Right lobe of liver (tissue), 4 donors: ENCODE data around the gene PHAF1.

ENCODE experiments used
- CTCF ChIP-seq, 4 donors: fragments of 200-600 bp in 3 of 4; fragments of 450-650 bp in 1 of 4; IDR thresholded peaks; one replicate each; pipeline versions ENCODE4 v1.5.1 to v1.8.0; 2016 to 2022; ENCODE audit warnings: antibody characterized with exemption in 4 of 4, mild to moderate bottlenecking in 2 of 4
- POLR2A ChIP-seq: fragments of 450-650 bp; IDR thresholded peaks from one replicate; pipeline ENCODE4 v1.6.1; 2017; ENCODE audit warnings: antibody characterized with exemption, mild to moderate bottlenecking
- donor health status: DM: no; HTN: no; CAD: no.
- donor health status: DM: no; HTN: no; CAD: no.
- donor health status: DM: no; HTN: yes; CAD: no.

GRCh38 chr16:67157106-67157748 is 47.5 kb downstream of the PHAF1 start:
- TF ChIP-seq CTCF (IDR thresholded peaks at IDR 0.05) (no peak), POLR2A (no peak)
